HepG2 (cell line): Measurements from ENCODE around the gene MYL3. TPM values are rescaled to one million over a fixed set of nuclear protein-coding genes. Genes with fewer than 3 reads are reported as not detected.

Experiments
- ATAC-seq: fragments of 200-7000 bp; cut with Tn5 transposase; 3 replicates; pipeline ENCODE4 v1.9.1; 2020; ENCODE audit warnings: mild to moderate bottlenecking, moderate library complexity
- BruUV-seq: library from RNA; stranded (reverse); fragments of 400-500 nt; replicated peaks from 2 replicates; lab custom pipeline; 2021; lab: Mats Ljungman, UMichigan
- CTCF ChIA-PET: fragments of 300-600 bp; formaldehyde crosslinking; extraction: SDS; loops from one replicate; lab custom pipeline; 2021; ENCODE audit warnings: low total read pairs, inconsistent platforms, low intra/inter-chr PET ratio; lab: Yijun Ruan, JAX
- POLR2A ChIA-PET: fragments of 350-600 bp; sonication (Branson Sonifier 250); formaldehyde crosslinking; loops from one replicate; lab custom pipeline; 2020; ENCODE audit warnings: antibody characterized with exemption, inconsistent platforms; lab: Yijun Ruan, JAX
- DNase-seq: peaks from one replicate; pipeline ENCODE4 v3.0.0-alpha.2; 2015; ENCODE audit warnings: low spot score
- FAIRE-seq: peaks from 3 replicates; lab custom pipeline; 2011; peaks lifted over from hg19 to GRCh38; lab: Jason Lieb, UNC
- H2AFZ ChIP-seq: one replicate; pipeline ENCODE4 v1.6.1; 2011; ENCODE audit warnings: low read length, inconsistent platforms
- H3K27ac ChIP-seq: fragments of 300-600 bp; 3 replicates; pipeline ENCODE4 v1.8.0; 2011; ENCODE audit warnings: mixed run types, mild to moderate bottlenecking, mixed read lengths, low read length, inconsistent platforms; ENCODE audit not compliant: insufficient read depth; ENCODE audit errors: extremely low read length
- H3K27me3 ChIP-seq, 2 experiments: fragments of 200-600 bp in 1 of 2; 2 replicates in 1 of 2; 3 replicates in 1 of 2; pipeline versions ENCODE4 v1.6.0 to v1.8.0; 2011; ENCODE audit warnings: low read length in 2 of 2, mild to moderate bottlenecking in 2 of 2, moderate library complexity in 2 of 2, inconsistent platforms in 1 of 2; ENCODE audit not compliant: insufficient read depth in 2 of 2, control insufficient read depth in 1 of 2
- H3K36me3 ChIP-seq, 2 experiments: fragments of 200-600 bp in 1 of 2; replicated peaks in 1 of 2; 2 replicates in 1 of 2; 3 replicates in 1 of 2; pipeline versions ENCODE4 v1.5.1 to v1.8.0; 2011; ENCODE audit warnings: low read length in 2 of 2, inconsistent platforms in 1 of 2; ENCODE audit not compliant: insufficient read depth in 2 of 2, control insufficient read depth in 1 of 2
- H3K4me1 ChIP-seq: 2 replicates; pipeline ENCODE4 v1.5.1; 2012; ENCODE audit warnings: low read length, inconsistent platforms; ENCODE audit not compliant: insufficient read depth
- H3K4me2 ChIP-seq: 2 replicates; pipeline ENCODE4 v1.6.0; 2011; ENCODE audit warnings: low read depth, low read length, inconsistent platforms
- H3K4me3 ChIP-seq, 3 experiments: fragments of 200-600 bp in 1 of 3; sonication (generic), shearing (Covaris generic) in 1 of 3; replicated peaks in 1 of 3; 2 replicates each; pipeline ENCODE4 v1.5.1; 2011 to 2016; ENCODE audit warnings: low read length in 3 of 3, inconsistent platforms in 2 of 3, low read depth in 2 of 3, mild to moderate bottlenecking in 2 of 3, control low read depth in 1 of 3, mixed read lengths in 1 of 3; ENCODE audit not compliant: insufficient read depth in 1 of 3
- H3K79me2 ChIP-seq: one replicate; pipeline ENCODE4 v1.6.1; 2011; ENCODE audit warnings: low read length, inconsistent platforms; ENCODE audit not compliant: insufficient read depth
- H3K9ac ChIP-seq: 2 replicates; pipeline ENCODE4 v1.6.0; 2011; ENCODE audit warnings: mild to moderate bottlenecking, low read depth, low read length, inconsistent platforms; ENCODE audit not compliant: insufficient read depth
- H3K9me3 ChIP-seq: 2 replicates; pipeline ENCODE4 v1.5.1; 2012; ENCODE audit warnings: mild to moderate bottlenecking, low read length
- H4K20me1 ChIP-seq: 2 replicates; pipeline ENCODE4 v1.6.0; 2011; ENCODE audit warnings: inconsistent platforms, mild to moderate bottlenecking, low read length, moderate library complexity; ENCODE audit not compliant: insufficient read depth
- ATF4 ChIP-seq, 2 experiments: fragments of 450-650 bp in 1 of 2; sonication (generic) in 1 of 2; formaldehyde crosslinking; IDR thresholded peaks; 2 replicates each; pipeline versions ENCODE4 v1.5.0 to v1.8.0; 2020 to 2022; ENCODE audit warnings: mild to moderate bottlenecking in 1 of 2, missing genetic modification reagents in 1 of 2
- CAMTA2 ChIP-seq: sonication (generic); formaldehyde crosslinking; IDR thresholded peaks from 2 replicates; pipeline ENCODE4 v1.4.0; 2020; ENCODE audit warnings: mild to moderate bottlenecking, missing genetic modification reagents, borderline replicate concordance
- GATAD2A ChIP-seq: IDR thresholded peaks from 2 replicates; pipeline ENCODE4 v1.6.1; 2016
- GTF3A ChIP-seq: sonication (generic); formaldehyde crosslinking; conservative IDR thresholded peaks from 2 replicates; pipeline ENCODE4 v1.4.0; 2020; ENCODE audit warnings: mild to moderate bottlenecking, missing genetic modification reagents
- NFKB2 ChIP-seq: sonication (generic); formaldehyde crosslinking; IDR thresholded peaks from 2 replicates; pipeline ENCODE4 v1.4.0; 2020; ENCODE audit warnings: missing genetic modification reagents, borderline replicate concordance
- NONO ChIP-seq, 2 experiments: fragments of 450-650 bp in 1 of 2; sonication (generic) in 1 of 2; formaldehyde crosslinking in 1 of 2; IDR thresholded peaks in 1 of 2; conservative IDR thresholded peaks in 1 of 2; 2 replicates each; pipeline versions ENCODE4 v1.6.1 to v1.8.0; 2017 to 2022; ENCODE audit warnings: mild to moderate bottlenecking in 1 of 2, missing genetic modification reagents in 1 of 2, moderate library complexity in 1 of 2
- YY1 ChIP-seq: IDR thresholded peaks from 2 replicates; pipeline ENCODE4 v1.6.1; 2011; ENCODE audit warnings: low read length, low read depth, moderate library complexity, mild to moderate bottlenecking; ENCODE audit not compliant: insufficient read depth, insufficient replicate concordance
- ZNF318 ChIP-seq: sonication (generic); formaldehyde crosslinking; IDR thresholded peaks from 2 replicates; pipeline ENCODE4 v1.4.0; 2020; ENCODE audit warnings: mild to moderate bottlenecking, missing genetic modification reagents
- ZNF331 ChIP-seq: sonication (generic); formaldehyde crosslinking; IDR thresholded peaks from 2 replicates; pipeline ENCODE4 v1.4.0; 2020; ENCODE audit warnings: missing genetic modification reagents
- ZNF543 ChIP-seq: sonication (generic); formaldehyde crosslinking; IDR thresholded peaks from 2 replicates; pipeline ENCODE4 v1.4.0; 2020; ENCODE audit warnings: mild to moderate bottlenecking, missing genetic modification reagents
- ZNF891 ChIP-seq: sonication (generic); formaldehyde crosslinking; IDR thresholded peaks from 2 replicates; pipeline ENCODE4 v1.5.0; 2020; ENCODE audit warnings: mild to moderate bottlenecking, missing genetic modification reagents
- WGBS: methylation state at CpG from one replicate; pipeline ENCODE4 v1.1.6; 2017; ENCODE audit warnings: low lambda C conversion rate; 5-methylcytosine and 5-hydroxymethylcytosine counted together
- in situ Hi-C: cut with HindIII; loops from 2 replicates; pipeline ENCODE4 v1.10.0; 2017; ENCODE audit warnings: low pct_unique_long_range_greater_than_20kb; ENCODE audit not compliant: extremely low pct_ligation_motif_present
- intact Hi-C: fragments of 100-400 bp; cut with micrococcal nuclease; formaldehyde crosslinking; loops from one replicate; pipeline ENCODE4 v1.10.0; 2022; ENCODE audit not compliant: unreplicated experiment
- polyA plus RNA-seq, 8 experiments: library from polyadenylated mRNA; depleted of rRNA in 3 of 8; stranded (reverse) in 7 of 8; unstranded in 1 of 8; fragments of >200 nt; fragmentation: Illumina TruSeq in 4 of 8; extraction: Trizol in 4 of 8; gene quantifications; 2 replicates each; pipeline versions ENCODE4 v1.2.1 to v1.2.3, GENCODE V29; 2011 to 2016; ENCODE audit warnings: low read depth in 4 of 8, missing spikeins in 1 of 8, mixed read lengths in 1 of 8; ENCODE audit not compliant: insufficient read depth in 1 of 8
- total RNA-seq, 5 experiments: library from RNA; depleted of rRNA; stranded (reverse); fragments of >200 nt; fragmentation: Illumina TruSeq; extraction: Trizol; gene quantifications; 2 replicates each; pipeline ENCODE4 v1.2.3, GENCODE V29; 2016; ENCODE audit warnings: low read depth in 1 of 5

The MYL3 gene
- total and polyA plus RNA-seq, 2 of the 13 experiments (the other 11 are each of a cell fraction or from before 2014, with no cell fraction given) = not detected

DNA sequence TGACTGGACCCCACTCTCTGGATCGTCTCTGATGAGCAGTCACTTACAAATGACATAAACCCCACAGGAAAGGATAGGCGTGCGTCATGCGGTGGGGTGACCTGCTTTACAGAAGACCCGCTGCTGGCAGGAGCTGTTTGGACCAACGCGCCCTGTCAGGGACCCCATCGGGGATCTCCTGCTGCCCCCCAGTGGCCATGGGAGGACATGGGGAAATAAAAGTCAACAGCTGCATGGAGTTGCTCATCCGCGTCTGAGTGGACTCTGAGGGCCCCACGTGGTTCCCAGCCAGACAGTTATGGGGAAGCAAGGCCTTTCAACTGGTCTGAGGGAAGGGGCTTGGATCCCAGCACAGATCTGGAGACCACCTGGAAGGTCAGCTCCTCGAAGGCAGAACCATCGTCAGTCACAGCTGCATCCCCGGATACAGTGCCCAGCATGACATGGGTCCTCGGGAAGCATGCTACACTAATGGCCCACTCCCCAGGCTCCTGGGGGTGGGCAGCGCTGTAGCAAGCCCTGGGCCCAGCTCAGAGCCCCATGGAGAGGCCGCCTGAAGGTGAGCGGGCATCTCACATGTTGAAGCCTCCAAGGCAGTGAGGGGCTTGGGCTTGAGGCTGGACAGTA lies 46.4 kb upstream of the MYL3 start:
- H2AFZ ChIP-seq = no peak overlapping the region
- H3K4me3 ChIP-seq = peak overlapping the region in 1 of 3 experiments; percentile 22; a peak in 1 of 6 replicates
- H3K4me1 ChIP-seq = peaks cover 10% of the 10 kb centered on the region
- H3K9me3 ChIP-seq = no peaks in the 10 kb centered on the region
- H3K27ac ChIP-seq = no peak overlapping the region
- no peaks in the 10 kb centered on the region for H3K36me3 ChIP-seq
- FAIRE-seq = peak; percentile 71
- H4K20me1 ChIP-seq = no peaks in the 10 kb centered on the region
- CTCF ChIA-PET = interaction anchor here (1.5 to 3.3 kb wide), 2 partner anchors 42 to 205 kb away, joined by 15 to 17 read pairs; no protein-coding TSS in a partner anchor
- in situ Hi-C loops = loop anchor here (5.0 kb wide), 2 partner anchors 42 to 197 kb away; no protein-coding TSS in a partner anchor
- intact Hi-C loops = loop anchor here (1.0 kb wide), 1 partner anchor 204 kb away; no protein-coding TSS in a partner anchor
- no peak overlapping the region for H3K9ac ChIP-seq
- peak; percentile 75 for DNase-seq
- H3K79me2 ChIP-seq = no peaks in the 10 kb centered on the region
- WGBS = 14% methylated on average over 5 of the region's 18 CpGs
- no TSS peak for BruUV-seq
- H3K4me2 ChIP-seq = peak overlapping the region; percentile 46
- ATAC-seq = peak; percentile 88
- POLR2A ChIA-PET = no interaction called here
- peaks cover 0 to 24% of the 10 kb centered on the region in 2 experiments; a peak in 3 of 5 replicates for H3K27me3 ChIP-seq
- TF ChIP-seq ZNF331 = 0 out of 2 replicates have a peak, but pooled peaks have one; percentile 20
- no peak for TF ChIP-seq CAMTA2 (CRISPR knock-in tag)
- no peak for TF ChIP-seq NONO (IDR thresholded peaks at IDR 0.05)
- TF ChIP-seq NONO (CRISPR knock-in tag; conservative IDR thresholded peaks at IDR 0.05) = no peak
- no peak for TF ChIP-seq ZNF543 (CRISPR knock-in tag)
- no peak for TF ChIP-seq NFKB2
- no peak for TF ChIP-seq ATF4 (CRISPR knock-in tag; IDR thresholded peaks at IDR 0.05)
- TF ChIP-seq YY1 = no peak
- no peak for TF ChIP-seq GTF3A (CRISPR knock-in tag)
- no peak for TF ChIP-seq ZNF318 (CRISPR knock-in tag)
- peak; percentile 49; the same call in 1 of the 2 replicates for TF ChIP-seq ZNF891 (CRISPR knock-in tag)
- TF ChIP-seq GATAD2A (CRISPR knock-in tag) = 0 out of 2 replicates have a peak, but pooled peaks have one; percentile 18
